GM23338 (cell line): ENCODE data around the gene RSRC2.

Experiments used
- CTCF ChIP-seq, 2 experiments: fragments of 200-600 bp in 1 of 2; sonication (generic) in 1 of 2; conservative IDR thresholded peaks; 2 replicates each; pipeline versions ENCODE4 v1.5.1 to v1.6.1; 2016 to 2017; ENCODE audit warnings: antibody characterized with exemption in 2 of 2, low read depth in 2 of 2, mild to moderate bottlenecking in 2 of 2, moderate library complexity in 1 of 2
- JUNB ChIP-seq: IDR thresholded peaks from one replicate; pipeline ENCODE4 v1.6.1; 2016; ENCODE audit warnings: antibody characterized with exemption; ENCODE audit not compliant: unreplicated experiment
- POLR2AphosphoS5 ChIP-seq: IDR thresholded peaks from 2 replicates; pipeline ENCODE4 v1.6.1; 2016; ENCODE audit warnings: antibody characterized with exemption, low read depth

GRCh38 chr12:122544537-122544936 is 17.8 kb upstream of the RSRC2 start:
- no peak for TF ChIP-seq CTCF (conservative IDR thresholded peaks at IDR 0.05; ENCODE audit: low read depth in 2 of 2)
- TF ChIP-seq POLR2AphosphoS5, result no peak
- TF ChIP-seq JUNB, result no peak
